HG02840 (cell line): ENCODE results near the gene MRPL21.

ENCODE experiments used
- ATAC-seq: cut with Tn5 transposase; IDR thresholded peaks from one replicate; pipeline ENCODE4 v1.9.1; 2021; ENCODE audit warnings: mild to moderate bottlenecking, moderate library complexity, moderate number of reproducible peaks; ENCODE audit not compliant: unreplicated experiment, low FRiP score

MRPL21 gene

DNA sequence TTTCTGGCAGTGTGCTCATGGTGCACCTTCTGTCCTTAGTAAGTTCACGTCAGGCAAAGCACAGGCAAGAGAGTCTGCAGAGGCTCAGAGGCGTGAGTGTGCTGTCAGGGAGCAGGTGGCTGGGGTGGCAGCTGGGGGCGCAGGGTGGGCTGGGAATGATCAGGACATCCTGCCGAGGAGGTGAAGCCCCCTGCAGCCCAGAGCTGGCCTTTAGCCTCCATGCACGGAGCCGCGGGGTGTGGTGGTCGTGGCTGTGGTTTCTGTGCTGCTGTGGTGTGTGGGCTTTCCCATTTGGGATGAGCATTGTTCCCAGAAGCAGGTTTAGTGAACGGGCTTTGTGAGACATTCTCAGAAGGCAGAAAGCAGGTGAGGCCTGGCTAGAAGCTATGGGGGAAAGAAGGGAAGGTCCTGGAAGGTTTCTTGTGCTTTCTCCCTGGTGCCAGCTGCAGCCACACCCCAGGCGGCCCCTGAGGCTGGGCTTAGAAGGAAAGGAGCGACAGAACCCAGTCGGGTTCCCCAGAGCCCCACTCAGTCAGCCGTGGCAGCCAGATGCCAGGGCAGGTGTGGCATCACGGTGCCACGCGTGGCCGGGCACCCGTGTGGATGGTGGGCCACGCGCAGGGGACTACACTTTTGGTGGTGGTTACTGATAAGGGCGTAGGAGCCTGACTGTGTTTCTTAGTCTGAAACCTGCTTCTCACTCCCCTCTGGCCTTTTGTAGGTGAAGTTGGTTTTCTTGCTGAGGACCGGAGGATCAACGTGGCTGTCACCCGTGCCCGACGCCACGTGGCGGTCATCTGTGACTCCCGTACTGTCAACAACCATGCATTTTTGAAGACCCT, 32.1 kb upstream of the MRPL21 start:
- ATAC-seq = no peak

DNA sequence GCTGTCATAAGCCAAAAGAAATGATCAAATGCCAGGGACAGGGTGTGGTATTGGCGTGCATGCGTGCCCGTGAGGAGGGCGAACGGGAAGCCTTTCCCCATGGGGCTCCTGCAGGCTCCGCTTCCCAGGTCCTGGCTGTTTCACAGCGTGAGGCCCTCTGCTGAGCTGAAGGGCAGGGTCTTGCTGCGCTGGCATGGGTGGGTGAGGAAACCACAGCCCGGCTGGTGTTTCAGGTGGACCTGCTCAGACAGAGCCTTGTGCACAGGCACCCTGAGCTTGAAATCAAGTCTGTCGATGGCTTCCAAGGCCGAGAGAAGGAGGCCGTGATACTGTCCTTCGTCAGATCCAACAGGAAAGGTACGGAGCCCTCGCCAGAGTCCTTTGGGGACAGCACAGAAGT, 31.4 kb upstream of the MRPL21 start:
- no peak for ATAC-seq

DNA sequence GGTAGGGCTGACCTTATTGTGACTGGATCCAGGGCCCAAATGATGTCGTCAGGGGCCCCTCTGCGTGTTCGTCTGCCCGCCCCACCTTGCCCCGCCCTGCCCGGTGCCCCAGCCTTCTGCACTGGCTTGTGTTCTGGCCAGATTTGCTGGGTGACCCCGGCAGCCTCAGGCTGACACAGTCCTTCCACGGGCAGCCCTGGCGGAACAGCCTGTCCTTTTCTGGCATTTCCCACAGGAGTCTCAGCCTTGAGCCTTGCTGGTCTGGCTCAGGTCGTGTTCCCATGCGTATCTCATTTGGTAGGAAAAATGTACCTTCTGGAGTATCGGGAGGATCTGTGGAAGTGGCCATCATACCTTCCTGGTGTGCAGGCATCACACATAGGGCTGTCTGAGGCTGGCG, 31.0 kb upstream of the MRPL21 start:
- ATAC-seq = no peak

DNA sequence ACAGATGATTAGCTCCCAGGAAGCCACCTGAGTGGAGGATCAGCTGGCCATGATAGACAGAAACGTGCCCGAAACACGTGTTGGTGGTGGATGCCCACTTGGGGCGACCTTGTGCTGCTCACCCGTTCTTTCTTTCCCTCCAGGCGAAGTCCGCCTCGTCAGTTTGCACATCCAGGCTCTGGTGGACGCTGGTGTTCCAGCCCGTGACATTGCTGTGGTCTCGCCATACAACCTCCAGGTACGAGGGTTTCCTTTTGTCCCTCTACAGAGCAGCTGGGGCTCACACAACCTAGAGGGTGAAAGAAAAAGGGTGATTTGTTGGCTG, 30.7 kb upstream of the MRPL21 start:
- no peak for ATAC-seq

DNA sequence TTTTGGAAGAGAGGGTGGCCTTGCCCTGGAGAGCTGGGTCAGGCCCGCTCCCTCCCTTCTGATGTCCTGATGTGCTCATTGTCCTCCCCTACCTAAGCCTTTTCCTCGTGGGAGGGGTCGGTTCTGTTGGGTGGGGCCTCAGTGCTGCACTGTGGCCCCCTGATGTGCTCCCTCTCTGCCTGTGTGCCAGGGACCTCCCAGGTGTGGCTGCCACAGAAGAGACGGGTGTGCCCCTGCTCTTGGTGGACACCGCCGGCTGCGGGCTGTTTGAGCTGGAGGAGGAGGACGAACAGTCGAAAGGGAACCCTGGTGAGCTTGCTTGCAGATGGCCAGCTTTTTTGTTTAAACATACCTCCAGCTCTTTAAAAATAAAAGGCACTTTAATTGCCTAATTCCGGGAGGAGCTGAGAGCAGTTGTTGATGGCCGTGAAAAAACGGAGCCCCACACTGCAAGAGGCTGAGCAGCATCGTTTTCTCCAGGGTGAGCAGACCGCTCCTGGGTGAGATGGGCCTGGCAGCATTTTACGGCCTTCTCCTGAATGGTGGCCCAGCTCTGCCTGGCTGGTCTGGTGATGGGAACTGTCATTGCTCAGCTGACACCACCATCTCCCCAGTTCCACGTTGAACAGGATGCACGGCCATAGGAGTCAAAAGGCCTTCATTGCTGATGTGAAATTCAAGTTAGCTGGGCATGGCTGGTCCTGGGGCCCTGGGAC, 30.1 kb upstream of the MRPL21 start:
- ATAC-seq = no peak

DNA sequence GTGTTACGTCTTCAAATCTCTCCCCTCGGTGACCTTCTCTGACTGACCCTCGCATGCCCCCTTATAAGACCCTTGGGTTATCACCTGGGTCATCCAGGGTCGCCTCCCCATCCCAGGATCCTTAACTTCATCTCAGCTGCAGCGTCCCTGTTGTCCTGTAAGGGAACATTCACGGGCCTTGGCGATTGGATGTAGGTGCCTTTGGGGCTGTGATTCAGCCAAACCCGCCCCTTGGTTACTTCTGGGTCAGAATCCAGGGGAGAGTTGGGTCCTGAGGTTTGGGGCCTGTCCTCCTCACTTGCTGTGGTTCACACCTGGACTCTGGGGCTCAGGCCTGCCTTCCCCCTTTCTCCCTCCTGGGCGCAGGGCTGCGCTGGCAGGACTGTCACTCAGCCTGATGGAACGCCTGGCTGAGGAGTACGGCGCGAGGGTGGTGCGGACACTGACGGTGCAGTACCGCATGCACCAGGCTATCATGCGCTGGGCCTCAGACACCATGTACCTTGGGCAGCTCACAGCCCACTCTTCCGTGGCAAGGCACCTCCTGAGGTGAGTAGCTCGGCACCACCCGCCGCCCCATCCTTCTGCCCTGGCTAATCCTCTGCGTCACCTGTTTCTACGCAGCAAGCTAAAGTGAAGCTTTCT, 29.4 kb upstream of the MRPL21 start:
- ATAC-seq = no peak

DNA sequence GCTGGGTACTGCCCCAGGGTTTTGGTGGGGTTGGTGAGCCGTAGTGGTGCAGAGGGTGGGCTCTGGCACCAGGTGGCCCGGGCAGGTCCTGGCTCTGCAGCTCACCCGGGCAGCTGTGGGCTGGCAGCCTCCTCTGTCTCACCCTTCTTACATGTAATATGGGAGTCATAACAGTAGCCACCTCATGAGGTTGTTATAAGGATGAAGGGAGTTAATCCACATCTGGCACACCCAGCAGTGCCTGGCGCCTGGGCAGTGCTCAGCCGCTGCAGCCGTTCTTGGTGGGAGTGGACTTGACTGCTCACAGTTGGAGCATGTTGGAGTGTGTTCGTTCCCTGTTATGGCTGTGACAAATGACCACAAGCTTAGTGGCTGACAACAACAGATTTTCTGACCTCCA, 28.7 kb upstream of the MRPL21 start:
- no peak for ATAC-seq

DNA sequence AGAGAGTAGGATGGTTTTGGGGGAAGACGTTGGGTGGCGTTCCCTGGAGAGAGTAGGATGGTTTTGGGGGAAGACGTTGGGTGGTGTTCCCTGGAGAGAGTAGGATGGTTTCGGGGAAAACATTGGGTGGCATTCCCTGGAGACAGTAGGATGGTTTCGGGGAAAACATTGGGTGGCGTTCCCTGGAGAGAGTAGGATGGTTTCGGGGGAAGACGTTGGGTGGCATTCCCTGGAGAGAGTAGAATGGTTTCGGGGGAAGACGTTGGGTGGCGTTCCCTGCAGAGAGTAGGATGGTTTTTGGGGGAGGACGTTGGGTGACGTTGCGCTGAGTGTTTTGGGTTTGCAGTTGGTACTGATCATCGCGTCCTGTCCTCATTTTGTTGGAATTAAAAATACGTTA, 28.3 kb upstream of the MRPL21 start:
- ATAC-seq = no peak

DNA sequence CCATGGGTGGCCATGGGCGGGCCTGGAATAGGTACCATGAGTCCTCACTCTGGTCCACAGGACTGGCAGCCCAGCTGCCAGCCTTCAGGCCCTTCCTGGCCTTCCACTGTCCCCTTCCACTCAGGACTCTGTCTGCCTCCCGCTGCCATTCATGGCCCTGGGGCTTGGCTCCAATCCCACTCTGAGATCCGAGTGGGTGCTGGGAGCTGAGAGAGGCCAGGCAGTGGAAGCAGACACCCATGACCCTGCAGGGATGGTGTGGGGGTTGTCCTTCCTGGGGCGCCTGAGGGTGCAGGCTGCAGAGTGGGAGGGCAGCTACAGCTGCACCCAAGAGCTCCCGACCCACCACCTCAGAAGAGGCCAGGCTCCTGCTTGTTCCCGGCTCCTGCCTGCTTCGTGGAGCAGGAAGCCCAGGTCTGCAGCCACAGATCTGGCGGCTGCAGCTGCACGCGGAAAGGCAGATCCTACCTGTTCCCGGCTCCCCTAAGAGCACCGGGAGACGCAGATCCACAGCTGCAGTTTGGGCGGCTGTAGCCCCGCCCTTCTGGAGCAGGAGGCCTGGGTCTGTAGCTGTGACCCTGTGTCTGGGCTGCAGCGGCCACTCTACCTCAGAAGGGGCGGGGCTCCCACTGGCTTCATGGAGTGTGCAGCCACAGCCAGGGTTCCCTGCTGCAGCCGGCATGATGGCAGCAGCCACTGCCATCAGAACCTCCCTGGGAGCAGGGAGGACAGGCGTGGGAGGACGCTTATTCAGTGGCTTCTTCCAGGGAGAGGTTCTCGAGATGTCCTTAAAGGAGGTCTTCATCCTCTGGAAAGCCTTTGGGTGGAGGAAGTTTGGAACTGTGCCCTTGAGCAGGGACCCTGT, 27.6 kb upstream of the MRPL21 start:
- no peak for ATAC-seq

DNA sequence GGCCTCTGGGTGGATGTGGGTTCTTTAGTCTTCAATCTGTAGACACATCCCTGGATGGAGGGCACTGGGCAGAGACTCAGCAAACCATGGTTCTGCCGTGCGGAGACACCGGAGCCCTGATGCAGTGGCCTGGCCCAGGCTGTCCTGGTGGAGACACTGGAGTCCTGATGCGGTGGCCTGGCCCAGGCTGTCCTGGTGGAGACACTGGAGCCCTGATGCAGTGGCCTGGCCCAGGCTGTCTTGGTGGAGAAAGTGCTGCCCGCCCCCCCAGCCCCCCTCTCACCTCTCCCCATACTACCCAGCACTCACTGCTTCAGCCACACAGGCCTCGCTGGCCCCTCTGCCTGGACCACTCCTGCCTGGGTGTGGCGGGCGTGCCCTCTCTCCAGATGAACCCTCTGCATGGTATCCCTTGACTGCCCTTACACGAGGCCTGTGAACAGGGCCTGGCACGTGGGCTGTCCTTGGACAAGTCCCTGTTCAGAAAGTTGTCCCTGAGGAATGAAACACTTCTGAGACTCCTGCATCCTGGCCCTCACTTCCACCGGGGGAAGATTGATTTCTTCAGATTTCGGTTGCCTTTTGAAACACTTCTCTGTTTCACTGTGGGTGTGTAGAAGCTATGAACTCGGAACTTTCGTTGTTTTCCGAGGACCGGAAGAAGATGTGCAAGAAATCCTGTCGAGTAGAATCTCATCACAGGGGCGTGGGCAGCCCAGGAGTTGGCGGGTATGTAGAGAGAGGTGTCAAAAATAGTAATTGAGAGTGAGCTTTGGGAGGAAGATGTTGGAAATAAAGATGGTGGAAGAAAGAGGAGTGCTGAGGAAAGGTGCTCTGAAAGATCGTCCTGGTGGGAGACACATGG, 26.3 kb upstream of the MRPL21 start:
- no peak for ATAC-seq

DNA sequence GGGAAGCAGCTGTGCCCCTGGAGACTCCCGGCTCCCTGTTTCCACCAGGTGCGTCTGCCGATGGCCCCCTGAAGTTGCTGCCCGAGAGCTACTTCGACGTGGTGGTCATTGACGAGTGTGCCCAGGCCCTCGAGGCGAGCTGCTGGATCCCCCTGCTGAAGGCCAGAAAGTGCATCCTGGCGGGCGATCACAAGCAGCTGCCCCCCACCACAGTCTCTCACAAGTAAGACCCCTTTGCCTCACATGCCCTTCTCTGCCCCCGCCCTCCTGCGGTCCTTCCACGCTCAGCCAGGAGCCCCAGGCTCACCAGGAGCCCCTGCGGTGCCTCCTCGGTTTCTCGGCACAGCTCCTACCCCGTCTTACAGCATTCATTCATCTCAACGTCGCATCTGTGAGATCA, 25.5 kb upstream of the MRPL21 start:
- ATAC-seq = no peak

DNA sequence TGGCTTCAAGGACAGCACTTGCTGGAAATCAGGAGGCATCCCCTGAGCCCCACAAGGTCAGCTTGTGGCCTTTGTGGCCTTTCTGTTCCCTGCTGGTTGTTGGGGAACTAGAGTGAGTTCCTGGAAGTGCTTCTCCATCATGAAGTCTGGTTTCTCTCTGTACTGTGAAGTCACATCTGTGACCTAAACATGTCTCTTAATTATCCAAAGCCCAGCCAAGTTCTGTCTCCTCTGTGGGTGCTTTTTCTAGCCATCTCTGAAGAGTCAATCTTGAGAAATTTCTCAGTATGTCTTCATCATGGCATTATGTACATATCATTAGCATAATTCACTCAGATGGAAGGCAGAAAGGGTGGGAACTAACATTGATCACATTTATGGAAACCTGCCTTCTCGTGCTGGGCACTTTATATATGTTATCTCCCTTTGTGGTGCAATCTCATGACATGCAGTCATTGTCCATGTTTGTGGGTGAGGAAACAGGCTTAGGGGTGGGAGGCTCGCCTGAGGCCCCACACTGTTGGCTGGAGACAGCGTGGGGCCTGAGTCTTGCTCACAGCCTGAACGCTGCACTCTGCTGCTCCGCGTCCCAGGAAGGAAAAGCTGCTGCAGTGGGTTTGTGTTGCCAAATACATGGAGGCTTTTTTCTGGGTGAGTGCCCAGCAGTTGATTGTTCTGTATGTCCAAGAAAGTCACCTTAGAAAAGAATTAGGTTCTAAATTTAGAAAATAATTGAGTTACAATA, 24.7 kb upstream of the MRPL21 start:
- no peak for ATAC-seq

DNA sequence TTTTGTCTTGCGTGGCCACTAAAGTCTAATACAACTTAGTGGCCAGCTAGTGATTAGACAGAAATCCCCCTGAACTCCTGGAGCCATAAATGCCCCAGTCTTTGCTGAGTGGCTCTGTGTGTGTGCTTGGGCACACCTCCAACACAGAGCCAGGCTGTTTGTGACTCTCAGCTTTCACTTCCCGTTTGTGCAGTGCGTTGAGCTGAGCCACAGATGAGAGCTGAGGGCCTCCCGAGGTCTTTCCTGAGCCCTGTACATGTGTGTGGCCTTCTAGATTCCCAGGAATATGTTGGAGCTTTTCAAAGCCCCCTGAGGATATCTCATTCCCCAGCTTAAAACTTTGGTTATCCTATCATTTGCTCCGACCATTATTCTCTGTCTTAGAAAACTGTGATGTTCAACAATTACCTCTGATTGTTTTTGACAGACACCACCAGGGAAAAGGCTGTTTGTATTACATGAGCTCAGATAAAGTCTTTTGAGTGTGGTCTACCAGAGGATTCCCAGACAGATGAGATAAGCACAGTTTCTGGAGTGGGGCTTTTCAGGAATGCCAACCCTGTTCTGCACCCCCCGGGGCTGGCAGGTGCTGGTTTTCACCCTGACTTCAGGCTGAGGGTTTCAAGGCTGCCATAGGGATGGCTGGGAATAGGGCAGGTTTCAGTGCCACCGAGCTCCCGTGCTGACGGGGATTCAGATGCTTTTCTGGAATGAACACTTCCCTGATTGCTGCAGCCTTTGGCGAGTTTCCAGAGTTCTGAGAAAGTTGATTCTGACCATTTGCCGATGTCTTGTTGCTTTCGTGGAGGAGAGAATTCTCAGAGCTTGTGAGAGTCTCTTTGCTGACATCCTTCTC, 23.9 kb upstream of the MRPL21 start:
- ATAC-seq = no peak

DNA sequence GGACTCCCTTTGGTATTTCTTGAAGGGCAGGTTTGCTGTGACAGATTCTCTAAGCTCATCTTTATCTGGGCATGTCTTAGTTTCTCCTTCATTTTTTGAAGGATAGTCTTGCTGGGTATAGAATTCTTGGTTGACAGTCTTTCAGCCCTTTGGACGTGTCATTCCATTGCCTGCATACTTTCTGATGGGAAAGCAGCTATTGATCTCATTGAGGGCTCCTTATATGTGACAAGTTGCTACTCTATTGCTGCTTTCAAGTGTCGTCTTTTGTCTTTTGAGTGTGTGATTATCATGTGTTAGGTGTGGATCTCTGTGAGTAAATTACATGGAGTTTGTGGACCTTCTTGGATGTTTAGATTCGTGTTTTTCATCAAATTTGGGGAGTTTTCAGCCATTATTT, 22.0 kb upstream of the MRPL21 start:
- no peak for ATAC-seq

DNA sequence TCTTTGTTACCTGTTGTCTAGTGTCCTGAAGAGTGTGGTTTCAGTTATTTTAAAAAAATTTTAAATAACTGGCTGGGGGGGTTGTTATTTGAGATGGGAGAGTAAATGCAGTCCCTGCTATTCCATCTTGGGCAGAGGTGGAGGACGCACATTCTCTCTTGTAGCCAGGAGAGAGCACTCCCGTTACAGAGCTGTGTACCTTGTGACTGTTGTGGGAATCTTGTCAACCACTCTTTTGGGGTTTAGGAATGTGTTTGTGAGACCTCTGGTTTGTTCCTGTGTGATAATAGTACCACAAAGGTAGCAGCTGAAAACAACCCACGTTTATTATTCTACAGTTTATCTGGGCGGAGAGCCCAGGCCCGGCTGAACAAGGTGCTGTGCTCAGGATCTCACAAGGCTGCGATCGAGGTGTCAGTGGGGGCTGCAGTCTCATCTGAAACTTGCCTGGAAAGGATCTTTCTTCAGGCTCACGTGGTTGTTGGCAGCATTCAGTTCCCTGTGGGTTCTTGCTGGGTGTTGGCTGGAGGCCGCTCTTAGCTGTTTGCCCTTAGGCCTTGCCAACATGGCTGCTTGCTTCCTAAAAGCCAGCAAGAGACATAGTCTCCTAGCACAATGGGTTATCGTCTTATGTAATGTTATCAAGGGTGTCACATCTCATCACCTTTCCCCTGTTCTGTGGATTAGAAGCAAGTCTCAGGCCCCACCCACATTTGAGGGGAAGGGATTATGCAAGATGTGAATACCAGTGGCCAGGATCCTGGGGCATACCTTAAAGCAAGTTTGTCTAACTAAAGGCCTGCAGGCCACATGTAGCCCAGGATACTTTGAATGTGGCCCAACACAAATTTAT, 20.7 kb upstream of the MRPL21 start:
- ATAC-seq = no peak

DNA sequence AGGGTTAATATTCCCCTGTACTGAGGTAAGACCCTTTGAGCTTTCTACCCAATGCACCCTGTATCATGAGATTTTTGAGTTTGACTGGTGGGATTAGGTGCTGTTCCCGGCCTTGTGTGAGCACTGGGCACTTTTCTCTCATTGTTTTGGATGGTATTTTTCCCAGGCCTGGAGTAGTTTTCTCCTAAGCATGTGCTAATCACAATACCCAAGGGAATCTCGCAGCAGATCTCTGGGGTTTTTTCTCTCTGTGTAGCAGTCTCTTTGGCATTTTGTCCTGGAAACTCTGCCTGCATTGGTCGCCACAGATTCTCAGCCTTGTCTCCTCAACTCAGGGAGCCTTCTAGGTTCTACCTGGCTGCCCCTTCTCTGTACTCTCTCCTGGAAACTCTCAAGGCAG, 20.0 kb upstream of the MRPL21 start:
- ATAC-seq = no peak

DNA sequence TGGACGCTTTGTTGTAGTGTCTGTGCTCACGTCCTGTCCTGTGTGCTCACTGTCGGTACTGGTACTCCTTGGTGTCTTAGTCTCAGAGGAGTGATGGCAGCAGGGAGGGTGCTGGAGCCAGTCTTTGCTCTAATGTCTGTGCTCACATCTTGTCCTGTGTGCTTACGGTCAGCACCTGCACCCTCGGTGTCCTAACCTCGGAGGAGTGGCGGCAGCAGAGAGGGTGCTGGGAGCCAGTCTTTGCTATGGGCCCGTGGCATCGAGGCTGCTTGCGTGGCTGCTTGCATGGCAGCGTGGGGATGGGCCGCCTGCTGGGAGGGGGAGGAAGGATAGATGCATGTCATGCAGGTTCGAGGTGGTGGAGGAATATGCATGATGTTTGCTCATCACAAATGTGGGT, 12.8 kb upstream of the MRPL21 start:
- ATAC-seq = no peak
